Renal cortex interstitium (tissue), 15 donors: ENCODE results near the gene TBC1D2. TPM values are rescaled to one million over a fixed set of nuclear protein-coding genes. Genes with fewer than 3 reads are reported as not detected.
"Not testable (repeated sequence)": the region's sequence is repeated elsewhere in the genome, so short reads cannot be mapped to it uniquely, and the experiment has no call there.

Experiments used
- DNase-seq, 11 donors: peaks; one replicate each; pipeline ENCODE4 v3.0.0-alpha.2; 2013; ENCODE audit warnings: low read depth in 9 of 11, low spot score in 4 of 11; ENCODE audit errors: extremely low read depth in 1 of 11
- long read RNA-seq, 16 experiments: transcript quantifications; one replicate each; lab custom pipeline, GENCODE V29; 2026
- polyA plus RNA-seq, 3 donors: library from polyadenylated mRNA; unstranded; fragments of 120-200 nt; gene quantifications; one replicate each; pipeline ENCODE4 v1.2.1, GENCODE V29; 2013; ENCODE audit not compliant: insufficient read length in 3 of 3

TBC1D2 gene
- polyA plus RNA-seq, result 1 to 10 TPM; 2.9 to 3.6 (median 3.5) TPM
- long read RNA-seq, donor 1, result 0 reads
- long read RNA-seq, donor 2, result 0 reads
- long read RNA-seq, donor 3, partial matches to known transcripts, result 0 of 1 reads
- long read RNA-seq, donor 3, other reads (novel, unspliced or antisense), result 0 of 1 reads
- long read RNA-seq, donor 4, result 0 reads
- long read RNA-seq, donor 5, result 0 reads
- long read RNA-seq, donor 6, result 0 reads
- long read RNA-seq, donor 7, result 0 reads
- long read RNA-seq, donor 8, result 0 reads
- long read RNA-seq, donor 9, result 0 reads
- long read RNA-seq, donor 10, result 0 reads
- long read RNA-seq, donor 11, partial matches to known transcripts, result 0 of 1 reads
- long read RNA-seq, donor 11, other reads (novel, unspliced or antisense), result 0 of 1 reads
- long read RNA-seq, donor 12, result 0 reads
- long read RNA-seq, donor 13, result 0 reads
- long read RNA-seq, donor 14, result 0 reads
- long read RNA-seq, donor 15, result 0 reads
- long read RNA-seq, donor 16, partial matches to known transcripts, result 0 of 4 reads
- long read RNA-seq, donor 16, other reads (novel, unspliced or antisense), result 0 of 4 reads

GRCh38 chr9:98255578-98256296 is at the start of gene TBC1D2:
Gene TBC1D2 (minus strand): TSS chr9:98255649. CDS start chr9:98255541, 108 bp downstream.
- peak; percentile 89 to 95 (median 92) for DNase-seq

- no peak for DNase-seq
Measured at GRCh38 chr9:98304381-98304780, 48.9 kb upstream of the TBC1D2 start.

GRCh38 chr9:98303633-98304125 is 48.2 kb upstream of the TBC1D2 start:
- no peak for DNase-seq

GRCh38 chr9:98302938-98303632 is 47.6 kb upstream of the TBC1D2 start:
- DNase-seq, result no peak

GRCh38 chr9:98302150-98302549 is 46.7 kb upstream of the TBC1D2 start:
- no peak for DNase-seq

GRCh38 chr9:98300611-98301010 is 45.2 kb upstream of the TBC1D2 start:
- no peak for DNase-seq

GRCh38 chr9:98298476-98298875 is 43.0 kb upstream of the TBC1D2 start:
- DNase-seq, result no peak

- no peak for DNase-seq
Measured at GRCh38 chr9:98295824-98296223, 40.4 kb upstream of the TBC1D2 start.

- no peak for DNase-seq
Measured at GRCh38 chr9:98291820-98292219, 36.4 kb upstream of the TBC1D2 start.

- no peak for DNase-seq
Measured at GRCh38 chr9:98290411-98290810, 35.0 kb upstream of the TBC1D2 start.

GRCh38 chr9:98289614-98290201 is 34.3 kb upstream of the TBC1D2 start:
- no peak for DNase-seq

GRCh38 chr9:98288881-98289280 is 33.4 kb upstream of the TBC1D2 start:
- no peak for DNase-seq

- DNase-seq, result no peak
Measured at GRCh38 chr9:98287384-98287783, 31.9 kb upstream of the TBC1D2 start.

- DNase-seq, result no peak
Measured at GRCh38 chr9:98285446-98285845, 30.0 kb upstream of the TBC1D2 start.

- no peak for DNase-seq
Measured at GRCh38 chr9:98284754-98285153, 29.3 kb upstream of the TBC1D2 start.

GRCh38 chr9:98283143-98283542 is 27.7 kb upstream of the TBC1D2 start:
- not testable (repeated sequence) for DNase-seq

GRCh38 chr9:98281281-98281680 is 25.8 kb upstream of the TBC1D2 start:
- no peak for DNase-seq

GRCh38 chr9:98280574-98280973 is 25.1 kb upstream of the TBC1D2 start:
- DNase-seq, result no peak

GRCh38 chr9:98280162-98280561 is 24.7 kb upstream of the TBC1D2 start:
- no peak for DNase-seq
